HEK293T (cell line): ENCODE results near the gene IL17A.

ENCODE experiments used
- ARNT ChIP-seq: fragments of 450-650 bp; IDR thresholded peaks from 2 replicates; pipeline ENCODE4 v1.6.1; 2017; ENCODE audit warnings: mild to moderate bottlenecking
- BHLHE40 ChIP-seq: fragments of 450-650 bp; IDR thresholded peaks from 2 replicates; pipeline ENCODE4 v1.6.1; 2016; ENCODE audit warnings: mild to moderate bottlenecking, moderate library complexity, borderline replicate concordance
- ELF4 ChIP-seq: fragments of 450-650 bp; IDR thresholded peaks from 2 replicates; pipeline ENCODE4 v1.6.1; 2017; ENCODE audit warnings: antibody characterized with exemption
- FOXA1 ChIP-seq: fragments of 450-650 bp; IDR thresholded peaks from 2 replicates; pipeline ENCODE4 v1.6.1; 2016; ENCODE audit warnings: mild to moderate bottlenecking
- FOXK2 ChIP-seq: fragments of 450-650 bp; IDR thresholded peaks from 2 replicates; pipeline ENCODE4 v1.6.1; 2016; ENCODE audit warnings: mild to moderate bottlenecking
- FOXM1 ChIP-seq: fragments of 450-650 bp; IDR thresholded peaks from 2 replicates; pipeline ENCODE4 v1.6.1; 2017; ENCODE audit warnings: mild to moderate bottlenecking, borderline replicate concordance
- NFRKB ChIP-seq: fragments of 450-650 bp; IDR thresholded peaks from 2 replicates; pipeline ENCODE4 v1.6.1; 2016; ENCODE audit warnings: mild to moderate bottlenecking, moderate library complexity
- SP1 ChIP-seq: fragments of 450-650 bp; IDR thresholded peaks from 2 replicates; pipeline ENCODE4 v1.6.1; 2017
- SUZ12 ChIP-seq: fragments of 450-650 bp; IDR thresholded peaks from 2 replicates; pipeline ENCODE4 v1.6.1; 2016; ENCODE audit warnings: mild to moderate bottlenecking
- ZNF384 ChIP-seq: fragments of 450-650 bp; IDR thresholded peaks from 2 replicates; pipeline ENCODE4 v1.6.1; 2016

- TF ChIP-seq ARNT (no peak), NFRKB (no peak), ZNF384 (no peak), FOXM1 (no peak), ELF4 (no peak), FOXK2 (no peak), SP1 (no peak), SUZ12 (no peak), BHLHE40 (no peak), FOXA1 (no peak)
These were observed 29.6 kb downstream of the IL17A start for GRCh38 chr6:52215787-52216186.
